Upper lobe of left lung (tissue), 4 donors: ENCODE data around the gene CAPNS1.

ENCODE experiments used
- POLR2A ChIP-seq, 4 donors: fragments of 450-650 bp; IDR thresholded peaks; one replicate each; pipeline ENCODE4 v1.5.1; 2016 to 2017; ENCODE audit warnings: antibody characterized with exemption in 4 of 4, mild to moderate bottlenecking in 2 of 4
- TF ChIP-seq, protein P1 (sequence below), 6 experiments: fragments of 450-650 bp in 4 of 6; fragments of 200-600 bp in 2 of 6; sonication (generic) in 2 of 6; IDR thresholded peaks; one replicate each; pipeline ENCODE4 v1.5.1; 2016 to 2019; ENCODE audit warnings: antibody characterized with exemption in 6 of 6

DNA sequence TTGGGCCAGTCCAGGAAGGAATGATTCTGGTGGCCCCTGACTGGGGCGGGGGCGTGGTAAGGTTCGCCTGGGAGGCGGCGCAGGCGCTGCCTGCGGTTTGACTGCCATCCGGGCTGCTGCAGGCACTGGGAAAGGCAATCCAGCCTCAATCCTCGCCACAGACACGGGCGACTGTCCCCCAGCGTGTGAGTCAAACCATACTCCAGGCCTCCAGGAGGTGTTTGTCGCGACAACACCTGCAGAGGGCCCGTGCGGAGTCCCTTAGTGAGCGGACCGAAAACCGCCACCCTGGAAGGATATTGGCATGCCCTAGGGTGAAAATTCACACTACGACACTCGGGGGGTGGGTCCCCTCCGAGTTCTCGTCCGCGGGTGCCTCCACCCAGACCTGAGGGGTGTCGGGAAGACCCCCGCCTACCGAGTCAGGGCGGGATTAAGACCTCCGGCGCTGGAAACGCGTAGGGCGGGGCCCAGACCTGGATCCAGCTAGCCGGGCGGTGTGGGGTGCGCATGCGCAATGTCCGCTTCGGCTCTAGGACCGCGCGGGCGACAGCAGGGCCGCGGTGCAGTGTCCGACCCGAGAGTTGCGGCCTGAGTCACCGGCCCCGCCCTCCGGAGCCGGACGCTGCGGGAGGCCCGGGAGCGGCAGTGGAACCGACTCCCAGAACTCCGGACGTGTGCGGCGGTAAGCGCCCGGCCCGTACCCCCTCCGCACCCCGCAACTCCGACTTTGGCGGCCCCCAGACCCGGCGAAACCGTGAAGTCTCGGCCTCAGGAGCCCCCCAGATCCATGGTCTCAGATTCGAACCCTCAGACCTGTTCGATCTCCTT lies at the start of gene CAPNS1:
- TF ChIP-seq, protein P1, sequence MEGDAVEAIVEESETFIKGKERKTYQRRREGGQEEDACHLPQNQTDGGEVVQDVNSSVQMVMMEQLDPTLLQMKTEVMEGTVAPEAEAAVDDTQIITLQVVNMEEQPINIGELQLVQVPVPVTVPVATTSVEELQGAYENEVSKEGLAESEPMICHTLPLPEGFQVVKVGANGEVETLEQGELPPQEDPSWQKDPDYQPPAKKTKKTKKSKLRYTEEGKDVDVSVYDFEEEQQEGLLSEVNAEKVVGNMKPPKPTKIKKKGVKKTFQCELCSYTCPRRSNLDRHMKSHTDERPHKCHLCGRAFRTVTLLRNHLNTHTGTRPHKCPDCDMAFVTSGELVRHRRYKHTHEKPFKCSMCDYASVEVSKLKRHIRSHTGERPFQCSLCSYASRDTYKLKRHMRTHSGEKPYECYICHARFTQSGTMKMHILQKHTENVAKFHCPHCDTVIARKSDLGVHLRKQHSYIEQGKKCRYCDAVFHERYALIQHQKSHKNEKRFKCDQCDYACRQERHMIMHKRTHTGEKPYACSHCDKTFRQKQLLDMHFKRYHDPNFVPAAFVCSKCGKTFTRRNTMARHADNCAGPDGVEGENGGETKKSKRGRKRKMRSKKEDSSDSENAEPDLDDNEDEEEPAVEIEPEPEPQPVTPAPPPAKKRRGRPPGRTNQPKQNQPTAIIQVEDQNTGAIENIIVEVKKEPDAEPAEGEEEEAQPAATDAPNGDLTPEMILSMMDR (IDR thresholded peaks at IDR 0.05) = peak in 4 of 6 experiments; percentile 21 to 40 (median 30)
- TF ChIP-seq POLR2A (IDR thresholded peaks at IDR 0.05) = peak; percentile 48 to 97 (median 94)
